ENCODE measurements around the gene CSNK1A1L.

- no peak for TF ChIP-seq POLR2A (IDR thresholded peaks at IDR 0.05; ENCODE audit: borderline replicate concordance, extremely low read depth, insufficient read depth, insufficient read length)
- TF ChIP-seq CTCF (IDR thresholded peaks at IDR 0.05 in 2 of 3, conservative IDR thresholded peaks at IDR 0.05 in 1 of 3; ENCODE audit: borderline replicate concordance in 1 of 3, insufficient read depth in 1 of 3, low read depth in 2 of 3, low read length in 2 of 3) = no peak
- no peak for TF ChIP-seq ATF3 (IDR thresholded peaks at IDR 0.05)
- TF ChIP-seq POLR2AphosphoS5 (IDR thresholded peaks at IDR 0.05; ENCODE audit: low read depth, low read length) = no peak
- TF ChIP-seq EZH2phosphoT487 (IDR thresholded peaks at IDR 0.05; ENCODE audit: borderline replicate concordance) = no peak
- TF ChIP-seq YY1 (IDR thresholded peaks at IDR 0.05; ENCODE audit: extremely low read depth, insufficient replicate concordance, low read depth, low read length) = no peak
- no peak for TF ChIP-seq EZH2 (IDR thresholded peaks at IDR 0.05)
- TF ChIP-seq MAX (IDR thresholded peaks at IDR 0.05) = no peak
- TF ChIP-seq TCF7L2 (IDR thresholded peaks at IDR 0.05; ENCODE audit: borderline replicate concordance, extremely low read depth, insufficient read depth, insufficient read length) = no peak
- TF ChIP-seq REST (IDR thresholded peaks at IDR 0.05; ENCODE audit: low read depth) = no peak
- no peak for TF ChIP-seq JUND (IDR thresholded peaks at IDR 0.05)
- no peak for TF ChIP-seq ZNF274 (IDR thresholded peaks at IDR 0.05; ENCODE audit: low read depth, low read length)
Observed at GRCh38 chr13:37075164-37075563, 30.3 kb downstream of the CSNK1A1L start.
